ENCODE measurements around the gene RALGAPA2.

- TF ChIP-seq EZH2 (IDR thresholded peaks at IDR 0.05; ENCODE audit: insufficient read depth, poor library complexity, severe bottlenecking) (no peak), EZH2phosphoT487 (IDR thresholded peaks at IDR 0.05; ENCODE audit: insufficient read depth, low read depth) (no peak)
Measured at GRCh38 chr20:20566516-20566915, 145.9 kb downstream of the RALGAPA2 start.

All from GM23248 (cell line).